HT-29 (cell line): ENCODE measurements around the gene OPN5. TPM values are rescaled to one million over a fixed set of nuclear protein-coding genes. Genes with fewer than 3 reads are reported as not detected.
A peak's percentile ranks its signal among the peaks of the same experiment; 100 is the strongest.

Experiments used
- DNase-seq: peaks from one replicate; pipeline ENCODE4 v3.0.0-alpha.2; 2015; ENCODE audit warnings: low spot score
- total RNA-seq: library from RNA; depleted of rRNA; stranded (reverse); fragments of >200 nt; shearing (Covaris generic); gene quantifications from 2 replicates; pipeline ENCODE4 v1.2.3, GENCODE V29; 2014

The OPN5 gene
- total RNA-seq, 1 experiment from 2014 or later = not detected

- no peak for DNase-seq
These were observed 6.7 kb downstream of the OPN5 start for GRCh38 chr6:47788498-47788884.

- no peak for DNase-seq
These were observed 7.7 kb downstream of the OPN5 start for GRCh38 chr6:47789553-47789952.

GRCh38 chr6:47792216-47792733 lies 10.4 kb downstream of the OPN5 start:
- no peak for DNase-seq

- DNase-seq = no peak
These were observed 12.8 kb downstream of the OPN5 start for GRCh38 chr6:47794577-47795135.

GRCh38 chr6:47801984-47802383 lies 20.2 kb downstream of the OPN5 start:
- DNase-seq = no peak

GRCh38 chr6:47804821-47805220 lies 23.0 kb downstream of the OPN5 start:
- DNase-seq = no peak

- DNase-seq = no peak
These were observed 28.0 kb downstream of the OPN5 start for GRCh38 chr6:47809873-47810272.

- DNase-seq = peak; percentile 23
These were observed 29.1 kb downstream of the OPN5 start for GRCh38 chr6:47810885-47811284.

GRCh38 chr6:47811443-47811842 lies 29.6 kb downstream of the OPN5 start:
- DNase-seq = no peak

GRCh38 chr6:47817749-47818148 lies 35.9 kb downstream of the OPN5 start:
- no peak for DNase-seq

- DNase-seq = no peak
These were observed 37.6 kb downstream of the OPN5 start for GRCh38 chr6:47819461-47819860.

GRCh38 chr6:47822856-47823554 lies 41.2 kb downstream of the OPN5 start:
- no peak for DNase-seq

GRCh38 chr6:47832386-47833100 lies 50.7 kb downstream of the OPN5 start:
- no peak for DNase-seq

GRCh38 chr6:47834196-47834595 lies 52.4 kb downstream of the OPN5 start:
- DNase-seq = no peak

- no peak for DNase-seq
These were observed 54.2 kb downstream of the OPN5 start for GRCh38 chr6:47836046-47836445.

- no peak for DNase-seq
These were observed 54.8 kb downstream of the OPN5 start for GRCh38 chr6:47836639-47837038.

GRCh38 chr6:47839645-47840044 lies 57.8 kb downstream of the OPN5 start:
- DNase-seq = no peak

- no peak for DNase-seq
These were observed 63.0 kb downstream of the OPN5 start for GRCh38 chr6:47844881-47845280.

- DNase-seq = no peak
These were observed 64.9 kb downstream of the OPN5 start for GRCh38 chr6:47846752-47847151.

GRCh38 chr6:47851091-47851490 lies 69.3 kb downstream of the OPN5 start:
- DNase-seq = no peak

GRCh38 chr6:47852727-47853126 lies 70.9 kb downstream of the OPN5 start:
- no peak for DNase-seq

GRCh38 chr6:47853766-47854165 lies 71.9 kb downstream of the OPN5 start:
- no peak for DNase-seq

GRCh38 chr6:47854971-47855370 lies 73.1 kb downstream of the OPN5 start:
- no peak for DNase-seq
